ENCODE data around the gene STIM2.

DNA sequence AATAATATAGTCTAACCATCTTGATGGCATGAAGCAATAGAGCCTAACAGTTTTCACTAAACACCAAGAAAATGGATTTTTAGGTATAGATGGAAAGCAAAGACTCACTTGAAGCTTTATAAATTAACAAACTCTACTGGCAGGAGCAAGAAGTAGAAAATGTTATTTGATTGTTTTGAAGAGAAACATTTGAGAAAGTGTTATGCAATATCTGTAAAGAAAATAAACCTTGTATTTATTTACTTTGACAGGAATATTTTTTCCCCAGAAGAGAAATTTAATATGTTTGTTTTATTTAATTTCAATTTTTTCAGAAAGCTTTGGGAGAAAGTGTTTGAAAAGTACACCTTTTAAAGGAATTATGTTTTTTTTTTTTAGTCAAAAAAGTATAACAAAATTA lies 139.0 kb downstream of the STIM2 start:
- no peak for TF ChIP-seq POLR2AphosphoS5 (IDR thresholded peaks at IDR 0.05)
- TF ChIP-seq, protein P1, sequence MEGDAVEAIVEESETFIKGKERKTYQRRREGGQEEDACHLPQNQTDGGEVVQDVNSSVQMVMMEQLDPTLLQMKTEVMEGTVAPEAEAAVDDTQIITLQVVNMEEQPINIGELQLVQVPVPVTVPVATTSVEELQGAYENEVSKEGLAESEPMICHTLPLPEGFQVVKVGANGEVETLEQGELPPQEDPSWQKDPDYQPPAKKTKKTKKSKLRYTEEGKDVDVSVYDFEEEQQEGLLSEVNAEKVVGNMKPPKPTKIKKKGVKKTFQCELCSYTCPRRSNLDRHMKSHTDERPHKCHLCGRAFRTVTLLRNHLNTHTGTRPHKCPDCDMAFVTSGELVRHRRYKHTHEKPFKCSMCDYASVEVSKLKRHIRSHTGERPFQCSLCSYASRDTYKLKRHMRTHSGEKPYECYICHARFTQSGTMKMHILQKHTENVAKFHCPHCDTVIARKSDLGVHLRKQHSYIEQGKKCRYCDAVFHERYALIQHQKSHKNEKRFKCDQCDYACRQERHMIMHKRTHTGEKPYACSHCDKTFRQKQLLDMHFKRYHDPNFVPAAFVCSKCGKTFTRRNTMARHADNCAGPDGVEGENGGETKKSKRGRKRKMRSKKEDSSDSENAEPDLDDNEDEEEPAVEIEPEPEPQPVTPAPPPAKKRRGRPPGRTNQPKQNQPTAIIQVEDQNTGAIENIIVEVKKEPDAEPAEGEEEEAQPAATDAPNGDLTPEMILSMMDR (IDR thresholded peaks at IDR 0.05) = no peak
- TF ChIP-seq POLR2A (IDR thresholded peaks at IDR 0.05) = no peak
- TF ChIP-seq EP300 (IDR thresholded peaks at IDR 0.05; ENCODE audit: low read depth) = no peak

All from transverse colon (tissue), 4 donors.